Gastroesophageal sphincter (tissue), 4 donors: Measurements from ENCODE around the gene TBC1D32. TPM values are rescaled to one million over a fixed set of nuclear protein-coding genes. Genes with fewer than 3 reads are reported as not detected.

Experiments used
- ATAC-seq: fragments of 150-250 bp; one replicate; pipeline ENCODE4 v1.9.1; 2016; ENCODE audit warnings: mild to moderate bottlenecking, moderate library complexity
- H3K27ac ChIP-seq, 4 donors: fragments of 200-600 bp; sonication (generic) in 3 of 4; 1 replicate in 3 of 4; 2 replicates in 1 of 4; pipeline ENCODE4 v1.5.1; 2016 to 2019
- H3K27me3 ChIP-seq: fragments of 200-600 bp; sonication (generic); one replicate; pipeline ENCODE4 v1.5.1; 2019
- H3K36me3 ChIP-seq, 2 donors: fragments of 200-600 bp; sonication (generic); one replicate each; pipeline ENCODE4 v1.5.1; 2019; ENCODE audit warnings: control low read depth in 1 of 2
- H3K4me1 ChIP-seq, 3 donors: fragments of 200-600 bp; sonication (generic); 1 replicate in 2 of 3; 2 replicates in 1 of 3; pipeline ENCODE4 v1.5.1; 2016 to 2019; ENCODE audit warnings: control low read depth in 2 of 3
- H3K4me3 ChIP-seq, 2 donors: fragments of 200-600 bp; sonication (generic); one replicate each; pipeline ENCODE4 v1.5.1; 2019; ENCODE audit warnings: mild to moderate bottlenecking in 1 of 2, moderate library complexity in 1 of 2
- H3K9me3 ChIP-seq, 3 donors: fragments of 200-600 bp; sonication (generic); one replicate each; pipeline ENCODE4 v1.5.1; 2017 to 2019; ENCODE audit warnings: control low read depth in 2 of 3
- CTCF ChIP-seq, 4 experiments: fragments of 200-600 bp in 2 of 4; fragments of 450-650 bp in 2 of 4; sonication (generic) in 1 of 4; IDR thresholded peaks; one replicate each; pipeline ENCODE4 v1.5.1; 2017 to 2019; ENCODE audit warnings: antibody characterized with exemption in 4 of 4, mild to moderate bottlenecking in 2 of 4, moderate library complexity in 2 of 4
- EP300 ChIP-seq: sonication (generic); formaldehyde crosslinking; IDR thresholded peaks from one replicate; pipeline ENCODE4 v1.6.1; 2017; ENCODE audit warnings: antibody characterized with exemption, mild to moderate bottlenecking
- POLR2A ChIP-seq, 2 donors: fragments of 450-650 bp; IDR thresholded peaks; one replicate each; pipeline ENCODE4 v1.6.1; 2017; ENCODE audit warnings: antibody characterized with exemption in 2 of 2, mild to moderate bottlenecking in 2 of 2, moderate library complexity in 1 of 2
- POLR2AphosphoS5 ChIP-seq: sonication (generic); formaldehyde crosslinking; IDR thresholded peaks from one replicate; pipeline ENCODE4 v1.6.1; 2017; ENCODE audit warnings: antibody characterized with exemption
- WGBS, 2 donors: methylation state at CpG; one replicate each; pipeline ENCODE4 v1.1.5; 2018; ENCODE audit warnings: low coverage in 1 of 2; 5-methylcytosine and 5-hydroxymethylcytosine counted together
- total RNA-seq, 4 donors: library from RNA; depleted of rRNA; stranded (reverse); fragments of >200 nt; gene quantifications; one replicate each; pipeline ENCODE4 v1.1.0, GENCODE V29; 2016

The TBC1D32 gene
- total RNA-seq, 4 donors from 2014 or later, result 1.7 to 9.7 (median 3.7) TPM

- H3K4me1 ChIP-seq, result no peaks in the 10 kb centered on the region
- peaks cover 0 to 6% (median 0%) of the 10 kb centered on the region in 3 donors for H3K9me3 ChIP-seq
- 89 to 96% methylated on average over 6 of the region's 6 CpGs for WGBS, 2 donors
- no peak overlapping the region for H3K4me3 ChIP-seq
- no peak for ATAC-seq
- no peaks in the 10 kb centered on the region for H3K27me3 ChIP-seq
- no peak overlapping the region for H3K27ac ChIP-seq
- no peaks in the 10 kb centered on the region for H3K36me3 ChIP-seq
- TF ChIP-seq POLR2AphosphoS5 (no peak), EP300 (no peak), CTCF (IDR thresholded peaks at IDR 0.05) (no peak), POLR2A (IDR thresholded peaks at IDR 0.05) (no peak)
Measured at GRCh38 chr6:121142093-121142492, 192.2 kb downstream of the TBC1D32 start.

GRCh38 chr6:121135425-121135824 lies 198.9 kb downstream of the TBC1D32 start:
- no peak for ATAC-seq
- H3K36me3 ChIP-seq, result no peaks in the 10 kb centered on the region
- H3K4me3 ChIP-seq, result no peak overlapping the region
- no peak overlapping the region for H3K27ac ChIP-seq
- no peaks in the 10 kb centered on the region for H3K9me3 ChIP-seq
- no peaks in the 10 kb centered on the region for H3K4me1 ChIP-seq
- no peaks in the 10 kb centered on the region for H3K27me3 ChIP-seq
- TF ChIP-seq POLR2A (IDR thresholded peaks at IDR 0.05) (no peak), POLR2AphosphoS5 (no peak), CTCF (IDR thresholded peaks at IDR 0.05) (no peak), EP300 (no peak)

- Histone ChIP-seq H3K4me3 (no peak overlapping the region), H3K4me1 (no peaks in the 10 kb centered on the region), H3K27me3 (no peaks in the 10 kb centered on the region), H3K9me3 (no peaks in the 10 kb centered on the region), H3K36me3 (no peaks in the 10 kb centered on the region), H3K27ac (no peak overlapping the region)
- ATAC-seq, result no peak
- TF ChIP-seq CTCF (IDR thresholded peaks at IDR 0.05) (no peak), POLR2A (IDR thresholded peaks at IDR 0.05) (no peak), EP300 (no peak), POLR2AphosphoS5 (no peak)
Measured at GRCh38 chr6:121134922-121135321, 199.4 kb downstream of the TBC1D32 start.

GRCh38 chr6:121124600-121124999 lies 209.7 kb downstream of the TBC1D32 start:
- peaks cover 0 to 24% (median 0%) of the 10 kb centered on the region in 3 donors for H3K9me3 ChIP-seq
- no peak overlapping the region for H3K4me3 ChIP-seq
- H3K27me3 ChIP-seq, result no peaks in the 10 kb centered on the region
- H3K36me3 ChIP-seq, result peaks cover 0 to 26% of the 10 kb centered on the region in 2 donors
- no peak for TF ChIP-seq POLR2A (IDR thresholded peaks at IDR 0.05)
- no peak for TF ChIP-seq POLR2AphosphoS5
- TF ChIP-seq CTCF (IDR thresholded peaks at IDR 0.05), result no peak
- no peak for TF ChIP-seq EP300
- H3K27ac ChIP-seq, result no peak overlapping the region
- no peaks in the 10 kb centered on the region for H3K4me1 ChIP-seq
- no peak for ATAC-seq

DNA sequence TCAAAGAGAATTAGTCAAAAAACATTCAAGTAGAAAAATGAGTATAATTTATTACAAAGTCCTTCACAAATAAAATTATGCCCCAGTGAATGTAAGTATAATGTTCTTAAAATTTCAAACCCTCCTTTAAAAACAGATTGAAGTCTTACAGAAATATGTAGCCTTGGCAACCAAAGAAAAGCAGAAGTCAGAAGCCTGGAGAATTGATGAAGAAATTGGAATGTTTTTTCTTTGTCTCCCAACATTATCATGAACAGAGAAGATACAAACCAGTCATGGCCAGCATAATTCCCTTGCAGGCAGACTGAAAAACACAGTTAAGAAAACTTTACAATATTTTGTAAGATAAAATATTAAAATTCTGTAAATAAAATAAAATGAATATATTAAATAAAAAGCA lies 221.9 kb downstream of the TBC1D32 start:
- Histone ChIP-seq H3K4me3 (no peak overlapping the region), H3K27ac (no peak overlapping the region), H3K9me3 (no peaks in the 10 kb centered on the region), H3K36me3 (no peaks in the 10 kb centered on the region), H3K27me3 (no peaks in the 10 kb centered on the region), H3K4me1 (no peaks in the 10 kb centered on the region)
- no peak for ATAC-seq
- TF ChIP-seq POLR2A (IDR thresholded peaks at IDR 0.05) (no peak), CTCF (IDR thresholded peaks at IDR 0.05) (no peak), EP300 (no peak), POLR2AphosphoS5 (no peak)
